HepG2 (cell line): Measurements from ENCODE around the gene OPALIN. TPM values are rescaled to one million over a fixed set of nuclear protein-coding genes. Genes with fewer than 3 reads are reported as not detected.

Experiments used
- ATAC-seq: fragments of 200-7000 bp; cut with Tn5 transposase; 3 replicates; pipeline ENCODE4 v1.9.1; 2020; ENCODE audit warnings: mild to moderate bottlenecking, moderate library complexity
- BruUV-seq: library from RNA; stranded (reverse); fragments of 400-500 nt; replicated peaks from 2 replicates; lab custom pipeline; 2021; lab: Mats Ljungman, UMichigan
- CTCF ChIA-PET: fragments of 300-600 bp; formaldehyde crosslinking; extraction: SDS; loops from one replicate; lab custom pipeline; 2021; ENCODE audit warnings: low total read pairs, inconsistent platforms, low intra/inter-chr PET ratio; lab: Yijun Ruan, JAX
- POLR2A ChIA-PET: fragments of 350-600 bp; sonication (Branson Sonifier 250); formaldehyde crosslinking; loops from one replicate; lab custom pipeline; 2020; ENCODE audit warnings: antibody characterized with exemption, inconsistent platforms; lab: Yijun Ruan, JAX
- DNase-seq: peaks from one replicate; pipeline ENCODE4 v3.0.0-alpha.2; 2015; ENCODE audit warnings: low spot score
- FAIRE-seq: peaks from 3 replicates; lab custom pipeline; 2011; peaks lifted over from hg19 to GRCh38; lab: Jason Lieb, UNC
- H2AFZ ChIP-seq: one replicate; pipeline ENCODE4 v1.6.1; 2011; ENCODE audit warnings: low read length, inconsistent platforms
- H3K27ac ChIP-seq: fragments of 300-600 bp; 3 replicates; pipeline ENCODE4 v1.8.0; 2011; ENCODE audit warnings: mixed run types, mild to moderate bottlenecking, mixed read lengths, low read length, inconsistent platforms; ENCODE audit not compliant: insufficient read depth; ENCODE audit errors: extremely low read length
- H3K27me3 ChIP-seq, 2 experiments: fragments of 200-600 bp in 1 of 2; 2 replicates in 1 of 2; 3 replicates in 1 of 2; pipeline versions ENCODE4 v1.6.0 to v1.8.0; 2011; ENCODE audit warnings: low read length in 2 of 2, mild to moderate bottlenecking in 2 of 2, moderate library complexity in 2 of 2, inconsistent platforms in 1 of 2; ENCODE audit not compliant: insufficient read depth in 2 of 2, control insufficient read depth in 1 of 2
- H3K36me3 ChIP-seq, 2 experiments: fragments of 200-600 bp in 1 of 2; replicated peaks in 1 of 2; 2 replicates in 1 of 2; 3 replicates in 1 of 2; pipeline versions ENCODE4 v1.5.1 to v1.8.0; 2011; ENCODE audit warnings: low read length in 2 of 2, inconsistent platforms in 1 of 2; ENCODE audit not compliant: insufficient read depth in 2 of 2, control insufficient read depth in 1 of 2
- H3K4me1 ChIP-seq: 2 replicates; pipeline ENCODE4 v1.5.1; 2012; ENCODE audit warnings: low read length, inconsistent platforms; ENCODE audit not compliant: insufficient read depth
- H3K4me2 ChIP-seq: 2 replicates; pipeline ENCODE4 v1.6.0; 2011; ENCODE audit warnings: low read depth, low read length, inconsistent platforms
- H3K4me3 ChIP-seq, 3 experiments: fragments of 200-600 bp in 1 of 3; sonication (generic), shearing (Covaris generic) in 1 of 3; replicated peaks in 1 of 3; 2 replicates each; pipeline ENCODE4 v1.5.1; 2011 to 2016; ENCODE audit warnings: low read length in 3 of 3, inconsistent platforms in 2 of 3, low read depth in 2 of 3, mild to moderate bottlenecking in 2 of 3, control low read depth in 1 of 3, mixed read lengths in 1 of 3; ENCODE audit not compliant: insufficient read depth in 1 of 3
- H3K79me2 ChIP-seq: one replicate; pipeline ENCODE4 v1.6.1; 2011; ENCODE audit warnings: low read length, inconsistent platforms; ENCODE audit not compliant: insufficient read depth
- H3K9ac ChIP-seq: 2 replicates; pipeline ENCODE4 v1.6.0; 2011; ENCODE audit warnings: mild to moderate bottlenecking, low read depth, low read length, inconsistent platforms; ENCODE audit not compliant: insufficient read depth
- H3K9me3 ChIP-seq: 2 replicates; pipeline ENCODE4 v1.5.1; 2012; ENCODE audit warnings: mild to moderate bottlenecking, low read length
- H4K20me1 ChIP-seq: 2 replicates; pipeline ENCODE4 v1.6.0; 2011; ENCODE audit warnings: inconsistent platforms, mild to moderate bottlenecking, low read length, moderate library complexity; ENCODE audit not compliant: insufficient read depth
- AHR ChIP-seq: IDR thresholded peaks from 2 replicates; pipeline ENCODE4 v1.6.1; 2018; ENCODE audit warnings: missing genetic modification reagents, missing compliant biosample characterization
- BHLHE40 ChIP-seq: IDR thresholded peaks from 2 replicates; pipeline ENCODE4 v1.6.1; 2011; ENCODE audit warnings: low read length, improper control_type of control experiment
- CEBPB ChIP-seq: IDR thresholded peaks from 2 replicates; pipeline ENCODE4 v1.6.1; 2011; ENCODE audit warnings: low read depth, low read length, improper control_type of control experiment, borderline replicate concordance
- FOSL2 ChIP-seq: sonication (generic); formaldehyde crosslinking; IDR thresholded peaks from 2 replicates; pipeline ENCODE4 v1.4.0; 2020; ENCODE audit warnings: missing genetic modification reagents
- GLI4 ChIP-seq: sonication (generic); formaldehyde crosslinking; IDR thresholded peaks from 2 replicates; pipeline ENCODE4 v1.5.1; 2020; ENCODE audit warnings: missing genetic modification reagents, mild to moderate bottlenecking, moderate library complexity, borderline replicate concordance
- IRX3 ChIP-seq: sonication (generic); formaldehyde crosslinking; IDR thresholded peaks from 2 replicates; pipeline ENCODE4 v1.8.1; 2023; ENCODE audit warnings: mild to moderate bottlenecking, low read depth, missing genetic modification reagents, borderline replicate concordance
- MTF2 ChIP-seq: sonication (generic); formaldehyde crosslinking; IDR thresholded peaks from 2 replicates; pipeline ENCODE4 v1.5.0; 2020; ENCODE audit warnings: missing genetic modification reagents, borderline replicate concordance
- RBM39 ChIP-seq: fragments of 200-400 bp; formaldehyde crosslinking; IDR thresholded peaks from one replicate; pipeline ENCODE4 v1.6.1; 2018; ENCODE audit warnings: antibody characterized with exemption, mild to moderate bottlenecking, low read depth, low read length; ENCODE audit not compliant: poor library complexity, severe bottlenecking
- SATB2 ChIP-seq: sonication (generic); formaldehyde crosslinking; IDR thresholded peaks from 2 replicates; pipeline ENCODE4 v1.5.0; 2020; ENCODE audit warnings: missing genetic modification reagents
- SRSF4 ChIP-seq: fragments of 200-400 bp; formaldehyde crosslinking; IDR thresholded peaks from one replicate; pipeline ENCODE4 v1.6.1; 2018; ENCODE audit warnings: mild to moderate bottlenecking, low read depth, low read length, moderate library complexity; ENCODE audit not compliant: poor library complexity, severe bottlenecking
- STAG1 ChIP-seq: sonication (generic); formaldehyde crosslinking; IDR thresholded peaks from 2 replicates; pipeline ENCODE4 v1.4.0; 2020; ENCODE audit warnings: missing genetic modification reagents
- ZBTB8A ChIP-seq: sonication (generic); formaldehyde crosslinking; IDR thresholded peaks from 2 replicates; pipeline ENCODE4 v1.4.0; 2020; ENCODE audit warnings: mild to moderate bottlenecking, low read depth, missing genetic modification reagents, borderline replicate concordance
- ZC3H13 ChIP-seq: sonication (generic); formaldehyde crosslinking; IDR thresholded peaks from 2 replicates; pipeline ENCODE4 v1.8.1; 2023; ENCODE audit warnings: mild to moderate bottlenecking, missing genetic modification reagents, moderate library complexity
- ZNF329 ChIP-seq: sonication (generic); formaldehyde crosslinking; IDR thresholded peaks from 2 replicates; pipeline ENCODE4 v1.9.0; 2021; ENCODE audit warnings: low read depth, mild to moderate bottlenecking, missing genetic modification reagents
- ZNF468 ChIP-seq: sonication (generic); formaldehyde crosslinking; IDR thresholded peaks from 2 replicates; pipeline ENCODE4 v1.8.0; 2022; ENCODE audit warnings: mild to moderate bottlenecking, moderate library complexity, missing genetic modification reagents
- ZNF670 ChIP-seq: sonication (generic); formaldehyde crosslinking; IDR thresholded peaks from 2 replicates; pipeline ENCODE4 v1.8.0; 2022; ENCODE audit warnings: mild to moderate bottlenecking, missing genetic modification reagents, borderline replicate concordance
- ZNF746 ChIP-seq: sonication (generic); formaldehyde crosslinking; IDR thresholded peaks from 2 replicates; pipeline ENCODE4 v1.8.0; 2022; ENCODE audit warnings: mild to moderate bottlenecking, missing genetic modification reagents
- WGBS: methylation state at CpG from one replicate; pipeline ENCODE4 v1.1.6; 2017; ENCODE audit warnings: low lambda C conversion rate; 5-methylcytosine and 5-hydroxymethylcytosine counted together
- in situ Hi-C: cut with HindIII; loops from 2 replicates; pipeline ENCODE4 v1.10.0; 2017; ENCODE audit warnings: low pct_unique_long_range_greater_than_20kb; ENCODE audit not compliant: extremely low pct_ligation_motif_present
- intact Hi-C: fragments of 100-400 bp; cut with micrococcal nuclease; formaldehyde crosslinking; loops from one replicate; pipeline ENCODE4 v1.10.0; 2022; ENCODE audit not compliant: unreplicated experiment
- polyA plus RNA-seq, 8 experiments: library from polyadenylated mRNA; depleted of rRNA in 3 of 8; stranded (reverse) in 7 of 8; unstranded in 1 of 8; fragments of >200 nt; fragmentation: Illumina TruSeq in 4 of 8; extraction: Trizol in 4 of 8; gene quantifications; 2 replicates each; pipeline versions ENCODE4 v1.2.1 to v1.2.3, GENCODE V29; 2011 to 2016; ENCODE audit warnings: low read depth in 4 of 8, missing spikeins in 1 of 8, mixed read lengths in 1 of 8; ENCODE audit not compliant: insufficient read depth in 1 of 8
- total RNA-seq, 5 experiments: library from RNA; depleted of rRNA; stranded (reverse); fragments of >200 nt; fragmentation: Illumina TruSeq; extraction: Trizol; gene quantifications; 2 replicates each; pipeline ENCODE4 v1.2.3, GENCODE V29; 2016; ENCODE audit warnings: low read depth in 1 of 5
- TF ChIP-seq, protein P1 (sequence below): IDR thresholded peaks from 2 replicates; pipeline ENCODE4 v1.6.1; 2016; ENCODE audit warnings: mild to moderate bottlenecking
- TF ChIP-seq, protein P2 (sequence below): sonication (generic); formaldehyde crosslinking; IDR thresholded peaks from 2 replicates; pipeline ENCODE4 v1.4.0; 2020; ENCODE audit warnings: mild to moderate bottlenecking, missing genetic modification reagents

Gene OPALIN
- total and polyA plus RNA-seq, 2 of the 13 experiments (the other 11 are each of a cell fraction or from before 2014, with no cell fraction given), result not detected

DNA sequence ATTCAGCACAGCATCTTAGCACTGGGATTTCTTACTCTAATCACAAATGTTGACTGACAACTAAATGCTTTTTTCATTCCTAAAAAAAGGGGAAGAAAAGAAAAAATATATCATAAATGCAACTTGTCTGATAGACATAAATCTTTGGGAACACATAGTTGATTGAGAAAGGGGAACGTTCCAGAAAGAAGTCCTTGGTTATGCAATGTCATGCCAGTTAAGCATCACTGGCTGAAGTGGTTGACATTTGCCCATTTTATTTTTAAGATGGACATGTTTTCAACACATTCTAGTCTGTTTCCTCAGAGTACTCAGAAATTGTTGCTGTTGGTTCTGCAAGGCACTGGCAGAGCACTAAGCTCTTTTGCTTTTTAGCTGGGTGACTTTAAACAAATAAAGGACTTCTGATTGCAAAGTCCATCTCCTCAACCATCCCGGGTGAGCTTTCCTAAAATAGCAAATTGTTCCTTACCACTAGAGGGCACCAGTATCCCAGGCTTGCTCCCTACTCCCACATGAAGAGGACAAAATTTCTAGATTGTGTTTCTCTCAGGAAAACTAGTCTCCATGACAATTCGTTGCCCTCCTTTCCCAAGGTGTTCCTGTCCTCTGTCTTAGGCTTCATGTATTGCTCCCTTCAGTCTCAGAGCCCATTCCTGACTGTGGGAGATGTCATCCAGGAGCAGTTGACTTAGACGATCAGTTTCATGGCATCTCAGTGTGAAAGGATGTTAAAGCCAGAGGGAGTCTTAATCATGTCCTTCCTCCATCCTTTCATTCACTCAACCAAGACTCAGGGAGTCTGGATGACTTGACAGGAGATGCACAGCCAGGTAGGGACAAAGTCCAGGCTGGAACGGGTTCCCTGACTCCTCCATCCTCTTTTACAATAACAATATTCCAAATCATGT is 23.9 kb downstream of the OPALIN start:
- intact Hi-C loops (no loop called here), in situ Hi-C loops (loop anchor here (5.0 kb wide), 1 partner anchor 318 kb away; no protein-coding TSS in a partner anchor)
- Histone ChIP-seq H3K36me3 (no peaks in the 10 kb centered on the region), H3K4me2 (no peak overlapping the region), H4K20me1 (no peaks in the 10 kb centered on the region), H3K79me2 (no peaks in the 10 kb centered on the region), H3K27me3 (peaks cover under 1 to 8% of the 10 kb centered on the region in 2 experiments; a peak in 1 of 5 replicates), H3K9ac (no peak overlapping the region), H2AFZ (no peak overlapping the region), H3K4me3 (no peak overlapping the region), H3K9me3 (no peaks in the 10 kb centered on the region), H3K27ac (no peak overlapping the region), H3K4me1 (peaks cover 7% of the 10 kb centered on the region)
- ATAC-seq (peak; percentile 76), DNase-seq (peak; percentile 44), FAIRE-seq (peak; percentile 81)
- WGBS, result 15% methylated on average over 5 of the region's 5 CpGs
- ChIA-PET CTCF (interaction anchor here (1.0 to 1.4 kb wide), 2 partner anchors 105 to 288 kb away, joined by 3 to 5 read pairs; no protein-coding TSS in a partner anchor), POLR2A (no interaction called here)
- BruUV-seq, result no TSS peak
- TF ChIP-seq SRSF4 (no peak), AHR (no peak), ZNF468 (CRISPR knock-in tag) (no peak), GLI4 (CRISPR knock-in tag) (no peak), ZNF746 (CRISPR knock-in tag) (no peak), RBM39 (no peak), ZBTB8A (no peak), BHLHE40 (no peak), IRX3 (CRISPR knock-in tag) (no peak), FOSL2 (CRISPR knock-in tag) (no peak), ZNF329 (no peak), ZNF670 (CRISPR knock-in tag) (no peak), ZC3H13 (CRISPR knock-in tag) (no peak), MTF2 (CRISPR knock-in tag) (no peak), CEBPB (no peak), SATB2 (CRISPR knock-in tag) (no peak), STAG1 (peak; percentile 41)
- TF ChIP-seq, protein P1, sequence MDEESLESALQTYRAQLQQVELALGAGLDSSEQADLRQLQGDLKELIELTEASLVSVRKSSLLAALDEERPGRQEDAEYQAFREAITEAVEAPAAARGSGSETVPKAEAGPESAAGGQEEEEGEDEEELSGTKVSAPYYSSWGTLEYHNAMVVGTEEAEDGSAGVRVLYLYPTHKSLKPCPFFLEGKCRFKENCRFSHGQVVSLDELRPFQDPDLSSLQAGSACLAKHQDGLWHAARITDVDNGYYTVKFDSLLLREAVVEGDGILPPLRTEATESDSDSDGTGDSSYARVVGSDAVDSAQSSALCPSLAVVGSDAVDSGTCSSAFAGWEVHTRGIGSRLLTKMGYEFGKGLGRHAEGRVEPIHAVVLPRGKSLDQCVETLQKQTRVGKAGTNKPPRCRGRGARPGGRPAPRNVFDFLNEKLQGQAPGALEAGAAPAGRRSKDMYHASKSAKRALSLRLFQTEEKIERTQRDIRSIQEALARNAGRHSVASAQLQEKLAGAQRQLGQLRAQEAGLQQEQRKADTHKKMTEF (CRISPR knock-in tag), result no peak
- TF ChIP-seq, protein P2, sequence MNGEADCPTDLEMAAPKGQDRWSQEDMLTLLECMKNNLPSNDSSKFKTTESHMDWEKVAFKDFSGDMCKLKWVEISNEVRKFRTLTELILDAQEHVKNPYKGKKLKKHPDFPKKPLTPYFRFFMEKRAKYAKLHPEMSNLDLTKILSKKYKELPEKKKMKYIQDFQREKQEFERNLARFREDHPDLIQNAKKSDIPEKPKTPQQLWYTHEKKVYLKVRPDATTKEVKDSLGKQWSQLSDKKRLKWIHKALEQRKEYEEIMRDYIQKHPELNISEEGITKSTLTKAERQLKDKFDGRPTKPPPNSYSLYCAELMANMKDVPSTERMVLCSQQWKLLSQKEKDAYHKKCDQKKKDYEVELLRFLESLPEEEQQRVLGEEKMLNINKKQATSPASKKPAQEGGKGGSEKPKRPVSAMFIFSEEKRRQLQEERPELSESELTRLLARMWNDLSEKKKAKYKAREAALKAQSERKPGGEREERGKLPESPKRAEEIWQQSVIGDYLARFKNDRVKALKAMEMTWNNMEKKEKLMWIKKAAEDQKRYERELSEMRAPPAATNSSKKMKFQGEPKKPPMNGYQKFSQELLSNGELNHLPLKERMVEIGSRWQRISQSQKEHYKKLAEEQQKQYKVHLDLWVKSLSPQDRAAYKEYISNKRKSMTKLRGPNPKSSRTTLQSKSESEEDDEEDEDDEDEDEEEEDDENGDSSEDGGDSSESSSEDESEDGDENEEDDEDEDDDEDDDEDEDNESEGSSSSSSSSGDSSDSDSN, result no peak
